D341Med (cell line): ENCODE data around the gene EIF4H.
"Not testable (repeated sequence)": the region's sequence is repeated elsewhere in the genome, so short reads cannot be mapped to it uniquely, and the experiment has no call there.

ENCODE experiments used
- DNase-seq: peaks from one replicate; pipeline ENCODE4 v3.0.0; 2012; ENCODE audit warnings: low spot score

Gene EIF4H

GRCh38 chr7:74224907-74225306 is 50.8 kb downstream of the EIF4H start:
- DNase-seq, result not testable (repeated sequence)

- no peak for DNase-seq
These were observed 51.2 kb downstream of the EIF4H start for GRCh38 chr7:74225400-74225799.

GRCh38 chr7:74226633-74227032 is 52.5 kb downstream of the EIF4H start:
- no peak for DNase-seq

DNA sequence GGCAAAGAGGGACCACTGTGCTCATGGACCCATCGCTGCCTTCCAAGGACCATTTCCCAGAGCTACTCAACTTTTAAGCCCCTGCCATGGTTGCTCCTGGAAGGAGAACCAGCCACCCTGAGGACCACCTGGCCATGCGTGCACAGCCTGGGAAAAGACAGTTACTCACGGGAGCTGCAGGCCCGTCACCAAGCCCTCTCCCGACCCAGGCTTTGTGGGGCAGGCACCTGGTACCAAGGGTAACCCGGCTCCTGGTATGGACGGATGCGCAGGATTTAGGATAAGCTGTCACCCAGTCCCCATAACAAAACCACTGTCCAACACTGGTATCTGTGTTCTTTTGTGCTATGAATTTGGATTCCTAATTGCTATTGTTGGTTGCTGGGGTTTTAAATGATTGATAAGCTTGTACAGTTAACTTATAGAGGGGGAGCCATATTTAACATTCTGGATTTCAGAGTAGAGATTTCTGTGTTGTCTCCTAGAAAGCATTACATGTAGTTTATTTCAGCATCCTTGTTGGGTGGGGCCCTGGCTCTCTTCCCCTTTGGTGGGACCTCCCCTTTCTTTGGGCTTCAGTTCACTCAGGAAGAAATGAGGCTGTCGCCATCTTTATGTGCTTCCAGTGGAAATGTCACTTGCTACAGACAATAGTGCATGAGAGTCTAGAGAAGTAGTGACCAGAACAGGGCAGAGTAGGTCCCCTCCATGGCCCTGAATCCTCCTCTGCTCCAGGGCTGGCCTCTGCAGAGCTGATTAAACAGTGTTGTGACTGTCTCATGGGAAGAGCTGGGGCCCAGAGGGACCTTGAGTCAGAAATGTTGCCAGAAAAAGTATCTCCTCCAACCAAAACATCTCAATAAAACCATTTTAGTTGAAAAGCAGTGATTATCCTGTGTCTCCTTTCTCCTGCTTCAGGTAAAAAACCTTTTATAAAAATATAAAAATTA is 55.1 kb downstream of the EIF4H start:
- no peak for DNase-seq

DNA sequence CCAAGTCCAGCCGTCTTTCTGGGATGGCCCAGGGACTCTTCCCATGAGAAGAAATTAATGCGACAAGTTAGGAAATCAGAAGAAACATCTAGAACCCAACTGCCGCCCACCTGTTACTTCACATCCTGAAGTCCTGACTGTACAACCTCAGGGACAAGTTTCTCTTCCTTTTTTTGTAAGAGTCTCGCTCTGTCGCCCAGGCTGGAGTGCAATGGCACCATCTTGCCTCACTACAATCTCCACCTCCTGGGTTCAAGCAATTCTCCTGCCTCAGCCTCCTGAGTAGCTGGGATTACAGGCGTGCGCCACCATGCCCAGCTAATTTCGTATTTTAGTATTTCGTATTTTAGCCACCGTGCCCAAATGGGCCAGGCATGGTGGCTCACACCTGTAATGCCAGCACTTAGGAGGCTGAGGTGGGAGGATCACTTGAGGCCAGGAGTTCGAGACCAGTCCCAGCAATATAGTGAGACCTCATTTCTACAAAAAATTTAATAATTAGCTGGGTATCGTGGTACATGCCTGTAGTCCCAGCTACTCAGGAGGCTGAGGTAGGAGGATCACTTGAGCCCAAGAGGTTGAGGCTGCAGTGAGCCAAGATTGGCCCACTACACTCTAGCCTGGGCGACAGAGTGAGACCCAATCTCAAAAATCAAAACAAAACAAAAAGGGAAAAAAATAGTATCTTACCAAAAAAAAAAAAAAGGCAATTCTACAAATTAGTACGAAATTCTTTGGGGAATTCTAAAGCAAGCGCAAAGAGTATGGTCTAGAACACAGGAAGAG is 56.5 kb downstream of the EIF4H start:
- DNase-seq, result no peak

- DNase-seq, result no peak
These were observed 57.1 kb downstream of the EIF4H start for GRCh38 chr7:74231232-74231590.

GRCh38 chr7:74233655-74234285 is 59.6 kb downstream of the EIF4H start:
- no peak for DNase-seq

DNA sequence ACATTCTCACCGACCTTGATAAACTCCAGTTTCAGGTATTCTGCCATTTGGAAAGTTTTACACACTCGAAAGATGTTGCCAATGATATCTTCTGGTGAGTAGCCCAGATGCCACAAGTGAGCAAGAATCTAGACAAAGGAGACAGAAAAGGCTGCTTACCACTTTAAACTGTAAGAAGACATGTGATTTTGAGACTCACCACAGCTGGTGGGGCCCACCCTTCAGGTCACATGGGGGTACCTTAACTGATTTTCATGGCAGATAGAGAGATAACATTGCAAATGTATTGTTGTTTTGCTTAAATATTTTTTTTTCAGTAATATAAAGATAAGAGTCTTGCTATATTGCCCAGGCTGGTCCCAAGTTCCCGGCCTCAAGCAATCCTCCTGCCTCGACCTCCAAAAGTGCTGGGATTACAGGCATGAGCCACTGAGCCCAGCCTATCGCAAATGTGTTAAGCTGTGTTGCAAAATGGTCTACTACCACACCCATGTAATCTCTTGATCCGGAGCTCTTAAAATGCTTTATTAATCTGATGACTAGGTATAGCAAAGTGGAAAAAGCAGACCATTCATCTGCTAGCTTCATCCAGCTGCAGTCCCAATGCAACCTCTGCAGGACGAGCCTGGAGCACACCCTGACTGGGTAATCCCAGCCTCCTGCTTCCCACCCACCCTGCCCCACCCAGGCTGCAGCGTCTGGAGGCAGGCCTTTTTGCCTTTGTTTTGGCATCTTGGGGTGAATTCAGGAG is 61.5 kb downstream of the EIF4H start:
- DNase-seq, result peak; percentile 46

GRCh38 chr7:74236284-74236683 is 62.1 kb downstream of the EIF4H start:
- no peak for DNase-seq

- DNase-seq, result no peak
These were observed 66.3 kb downstream of the EIF4H start for GRCh38 chr7:74240482-74240881.

DNA sequence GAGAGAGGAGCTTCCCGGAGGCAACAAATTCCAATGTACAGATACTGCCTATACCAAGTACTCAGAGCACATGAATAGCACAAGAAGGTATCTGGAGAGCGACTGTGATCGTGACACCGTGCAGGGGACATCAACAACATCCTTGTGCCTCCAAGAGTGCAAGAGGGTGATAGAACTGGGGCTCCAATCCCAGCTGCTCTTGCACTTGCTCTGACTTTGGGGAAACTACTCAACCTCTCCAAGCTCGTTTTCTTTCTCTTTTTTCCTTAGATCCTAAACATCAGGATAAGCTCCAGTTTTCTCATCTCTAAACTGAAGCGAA is 67.9 kb downstream of the EIF4H start:
- DNase-seq, result no peak

GRCh38 chr7:74246497-74246896 is 72.3 kb downstream of the EIF4H start:
- DNase-seq, result no peak
